Hepatocyte (in vitro differentiated cells): ENCODE results near the gene LSM11.
A peak's percentile ranks its signal among the peaks of the same experiment; 100 is the strongest.

Source experiments
- CTCF ChIP-seq: fragments of 200-600 bp; sonication (generic); IDR thresholded peaks from 2 replicates; pipeline ENCODE4 v1.5.1; 2016; ENCODE audit warnings: antibody characterized with exemption, mild to moderate bottlenecking; ENCODE audit not compliant: poor library complexity
- EZH2 ChIP-seq: fragments of 200-600 bp; sonication (generic); IDR thresholded peaks from 2 replicates; pipeline ENCODE4 v1.6.1; 2016; ENCODE audit warnings: antibody characterized with exemption, mild to moderate bottlenecking, borderline replicate concordance
- EZH2phosphoT487 ChIP-seq: fragments of 200-600 bp; sonication (generic); IDR thresholded peaks from one replicate; pipeline ENCODE4 v1.6.1; 2018; ENCODE audit warnings: antibody characterized with exemption, mild to moderate bottlenecking, low read depth, moderate library complexity; ENCODE audit not compliant: unreplicated experiment, severe bottlenecking

- TF ChIP-seq EZH2phosphoT487 (no peak), CTCF (peak; percentile 76), EZH2 (no peak)
These were observed 25.0 kb upstream of the LSM11 start for GRCh38 chr5:157718519-157718918.
